H1 (cell line): ENCODE data around the gene METTL14. TPM values are rescaled to one million over a fixed set of nuclear protein-coding genes. Genes with fewer than 3 reads are reported as not detected.

Experiments used
- EGR1 ChIP-seq: IDR thresholded peaks from 2 replicates; pipeline ENCODE4 v1.6.1; 2011; ENCODE audit warnings: low read depth, low read length, borderline replicate concordance
- polyA plus RNA-seq, 7 experiments: library from polyadenylated mRNA; depleted of rRNA in 3 of 7; stranded (reverse) in 5 of 7; unstranded in 2 of 7; fragments of >200 nt in 5 of 7; fragments of 200-250 nt in 2 of 7; gene quantifications; 1 replicate in 5 of 7; 2 replicates in 1 of 7; 4 replicates in 1 of 7; pipeline versions ENCODE4 v1.2.1 to v1.2.3, GENCODE V29; 2011 to 2013; ENCODE audit warnings: missing spikeins in 2 of 7, mixed read lengths in 2 of 7
- total RNA-seq: library from RNA; stranded (reverse); fragmentation: NEBNext Ultra II Directional; extraction: Animal tissue kit (Norgen Biotek cat#: 25700); gene quantifications from 2 replicates; pipeline ENCODE4 v1.2.1, GENCODE V29; 2021

The METTL14 gene
- total and polyA plus RNA-seq, 2 of the 8 experiments (the other 6 are each of a cell fraction or from before 2014, with no cell fraction given), result 8.8 to 57.3 TPM

- TF ChIP-seq EGR1, result no peak
- TF ChIP-seq, all 59 proteins: peak for 0
These were observed 68.5 kb downstream of the METTL14 start (continued) for GRCh38 chr4:118753685-118754084.
